Glomerular endothelial cell (primary cell): Measurements from ENCODE around the gene TMEM8B. TPM values are rescaled to one million over a fixed set of nuclear protein-coding genes. Genes with fewer than 3 reads are reported as not detected.

Source experiments
- DNase-seq: peaks from one replicate; pipeline ENCODE4 v3.0.0-alpha.2; 2011; ENCODE audit warnings: low read depth, low spot score; ENCODE audit errors: extremely low read depth
- total RNA-seq: library from RNA; depleted of rRNA; stranded (reverse); fragments of >200 nt; gene quantifications from 2 replicates; pipeline ENCODE4 v1.2.3, GENCODE V29; 2015

TMEM8B gene
- total RNA-seq, 1 donor from 2014 or later: 3.0 TPM

GRCh38 chr9:35810122-35810521 is 18.9 kb upstream of the TMEM8B start:
- DNase-seq: no peak

DNA sequence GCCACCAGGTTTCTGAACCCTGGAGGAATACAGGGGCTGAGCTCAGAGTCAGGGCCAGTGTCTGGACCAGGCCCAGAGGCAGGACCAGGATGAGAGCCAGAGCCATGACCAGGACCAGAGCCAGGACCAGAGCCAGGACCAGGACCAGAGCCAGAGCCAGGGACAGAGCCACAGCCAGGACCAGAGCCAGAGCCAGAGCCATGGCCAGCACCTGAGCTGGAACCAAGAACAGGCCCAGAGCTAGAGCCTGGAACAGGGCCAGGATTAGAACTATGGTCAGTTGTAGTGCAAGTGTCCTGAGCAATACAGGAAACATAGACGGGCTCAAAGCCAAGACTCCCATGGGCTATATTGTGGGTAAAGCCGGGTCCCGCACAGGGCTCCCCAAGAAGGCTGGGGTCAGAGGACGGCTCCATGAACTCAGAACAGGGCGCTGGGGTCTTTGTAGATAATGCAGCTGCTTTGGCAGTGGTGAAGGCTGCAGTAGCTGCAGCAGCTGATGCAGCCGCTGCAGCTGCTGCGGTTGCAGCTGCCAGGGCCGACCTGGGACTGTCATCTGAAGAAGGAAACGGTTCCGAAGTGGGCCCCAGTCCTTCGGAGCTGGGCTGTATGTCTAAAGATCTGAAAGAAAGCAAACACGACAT is 17.5 kb upstream of the TMEM8B start:
- DNase-seq: no peak

- DNase-seq: no peak
Measured at GRCh38 chr9:35812025-35812602, 16.9 kb upstream of the TMEM8B start, which contains the start of gene SPAG8. SPAG8 (minus strand) TSS chr9:35812262; CDS start chr9:35812147, 115 bp downstream.

DNA sequence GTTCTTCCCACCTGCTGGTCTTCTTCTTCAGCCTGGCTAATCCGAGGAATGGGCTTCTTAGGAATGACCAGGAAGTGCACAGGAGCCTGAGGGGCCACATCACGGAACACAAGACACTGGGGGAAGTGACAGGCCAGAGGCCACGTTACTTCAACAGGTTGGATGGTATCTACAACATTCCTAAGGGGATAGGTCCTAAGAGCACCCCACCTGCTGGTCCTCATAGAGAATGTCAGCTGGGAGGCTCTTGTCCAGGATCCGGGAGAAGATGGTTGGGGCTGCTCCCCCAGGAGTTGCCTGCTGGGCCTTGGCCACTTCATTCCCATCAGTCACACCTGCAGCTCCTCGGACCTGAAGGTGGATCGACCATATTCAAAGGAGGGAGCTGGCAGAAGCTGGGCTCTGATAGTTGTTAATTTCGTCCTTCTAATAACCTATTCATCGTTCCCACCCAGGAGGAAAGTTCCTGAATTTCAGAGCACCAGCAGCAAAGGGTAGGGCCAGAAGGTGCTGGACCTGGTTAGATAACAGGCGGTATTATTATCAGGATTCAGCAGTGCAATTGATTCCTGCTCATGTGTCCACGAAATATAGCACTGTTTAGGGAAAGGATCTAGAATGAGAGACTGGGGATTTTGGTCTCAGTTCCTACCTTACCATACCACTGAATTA is 15.5 kb upstream of the TMEM8B start:
- DNase-seq: no peak

GRCh38 chr9:35814106-35814840 is 14.8 kb upstream of the TMEM8B start:
- DNase-seq: no peak

GRCh38 chr9:35814841-35815543 is 14.0 kb upstream of the TMEM8B start, which contains the start of gene HINT2:
HINT2 (minus strand) TSS chr9:35815042; CDS start chr9:35814979, 63 bp downstream.
- DNase-seq: peak; percentile 99

DNA sequence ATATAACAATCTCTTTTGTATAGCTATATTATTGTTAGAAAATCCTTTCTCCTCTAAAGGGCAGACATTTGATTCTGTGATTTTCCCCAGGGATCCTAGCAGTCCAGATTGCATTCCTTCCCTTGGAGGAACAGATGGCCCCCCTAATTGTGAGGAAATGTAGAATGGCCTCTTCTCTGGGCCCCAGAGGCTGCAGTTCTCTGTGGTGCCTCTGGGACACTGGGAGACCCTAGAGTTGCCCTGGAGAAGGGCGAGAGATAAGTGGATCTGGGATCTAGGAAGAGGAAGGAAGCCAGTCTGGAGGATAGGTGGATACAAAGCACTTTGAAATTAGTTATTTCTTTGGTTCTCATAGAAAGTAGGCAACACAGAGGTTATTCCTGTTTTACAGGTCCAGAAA is 12.3 kb upstream of the TMEM8B start:
- DNase-seq: no peak

DNA sequence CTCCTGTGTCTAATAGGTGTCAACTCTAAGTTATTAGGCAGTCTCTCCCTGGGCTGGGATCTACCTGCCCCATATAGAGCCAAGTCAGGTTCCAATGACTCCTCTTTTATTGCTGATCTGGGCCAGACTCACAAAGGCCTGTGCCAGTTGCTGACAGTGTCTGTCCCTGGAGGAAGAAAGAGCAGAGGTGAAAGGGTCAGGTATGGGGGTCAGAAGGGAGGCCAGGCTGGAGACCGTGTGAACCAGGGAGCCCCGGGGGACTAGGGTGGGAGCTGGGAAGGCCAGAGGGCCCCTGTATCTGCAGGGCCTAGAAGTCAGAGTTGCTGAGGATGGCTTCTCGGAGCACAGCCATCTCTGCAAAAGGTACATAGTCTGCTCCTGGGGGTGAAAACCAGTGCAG is 10.7 kb upstream of the TMEM8B start:
- DNase-seq: no peak

- no peak for DNase-seq
Measured at GRCh38 chr9:35820076-35820475, 9.0 kb upstream of the TMEM8B start.

- DNase-seq: no peak
Measured at GRCh38 chr9:35822926-35823325, 6.1 kb upstream of the TMEM8B start.

- no peak for DNase-seq
Measured at GRCh38 chr9:35826071-35826701, 2.8 kb upstream of the TMEM8B start.

GRCh38 chr9:35827486-35827885 is 1.5 kb upstream of the TMEM8B start:
- no peak for DNase-seq

- DNase-seq: no peak
Measured at GRCh38 chr9:35828716-35829083, 328 bp upstream of the TMEM8B start, which contains the start of gene FAM221B. FAM221B (minus strand) TSS chr9:35828732; CDS start chr9:35826161, 2,571 bp downstream.

DNA sequence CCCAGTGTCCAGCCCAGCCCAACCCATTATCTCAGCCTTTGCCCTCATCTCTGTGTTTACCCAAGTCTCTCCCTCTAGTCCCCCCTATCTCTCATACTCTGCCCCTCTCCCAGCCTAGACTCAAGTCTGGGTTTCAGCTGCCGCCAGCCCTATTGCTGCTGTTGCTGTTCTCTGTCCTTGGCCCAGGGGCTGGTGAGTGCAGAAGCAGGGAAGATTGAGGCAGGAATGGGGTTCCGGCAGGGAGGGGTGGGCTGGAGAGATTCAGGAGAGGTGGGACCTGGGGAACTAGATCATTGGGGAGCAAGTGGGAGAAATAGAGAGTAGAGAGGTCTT is 702 bp downstream of the TMEM8B start:
- DNase-seq: no peak

DNA sequence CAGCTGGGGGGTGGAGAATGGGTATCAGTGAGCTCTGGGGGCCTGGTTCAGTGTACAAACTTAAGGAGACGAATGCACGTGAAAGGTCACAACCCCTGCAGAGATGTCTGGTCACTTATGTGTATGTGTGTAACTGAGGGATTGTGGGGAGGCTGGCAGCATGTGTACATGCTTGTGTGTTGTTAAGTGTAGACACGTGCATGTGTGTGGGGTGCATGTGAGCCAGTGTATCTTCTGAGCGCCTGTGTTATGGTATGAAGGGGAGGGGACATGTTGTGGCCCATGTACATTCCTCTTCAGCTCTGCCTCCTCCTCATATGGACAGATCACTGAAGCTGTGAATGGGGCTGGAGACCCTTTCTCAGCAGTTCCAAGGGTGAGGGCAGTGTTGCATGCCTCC is 2.0 kb downstream of the TMEM8B start:
- DNase-seq: no peak

DNA sequence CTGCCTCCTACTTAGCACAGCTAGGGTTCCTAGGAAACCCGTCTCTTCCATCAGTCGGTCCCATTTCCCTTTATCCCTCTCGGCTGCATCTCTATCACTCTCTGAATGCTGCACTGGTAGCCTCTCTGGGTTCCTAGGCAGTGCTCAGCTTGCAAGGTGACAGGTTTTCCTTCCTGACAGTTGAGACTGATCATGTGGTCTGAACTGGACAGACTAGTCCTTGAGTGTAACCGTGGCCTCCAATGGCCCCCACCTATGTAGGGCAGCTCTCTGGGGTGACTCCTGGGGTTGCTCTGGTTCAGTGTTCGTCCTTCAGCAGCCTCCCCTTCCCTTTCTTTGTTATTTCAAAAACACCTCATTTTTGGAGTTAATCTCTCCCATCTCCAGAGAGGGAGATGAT is 3.8 kb downstream of the TMEM8B start:
- no peak for DNase-seq

DNA sequence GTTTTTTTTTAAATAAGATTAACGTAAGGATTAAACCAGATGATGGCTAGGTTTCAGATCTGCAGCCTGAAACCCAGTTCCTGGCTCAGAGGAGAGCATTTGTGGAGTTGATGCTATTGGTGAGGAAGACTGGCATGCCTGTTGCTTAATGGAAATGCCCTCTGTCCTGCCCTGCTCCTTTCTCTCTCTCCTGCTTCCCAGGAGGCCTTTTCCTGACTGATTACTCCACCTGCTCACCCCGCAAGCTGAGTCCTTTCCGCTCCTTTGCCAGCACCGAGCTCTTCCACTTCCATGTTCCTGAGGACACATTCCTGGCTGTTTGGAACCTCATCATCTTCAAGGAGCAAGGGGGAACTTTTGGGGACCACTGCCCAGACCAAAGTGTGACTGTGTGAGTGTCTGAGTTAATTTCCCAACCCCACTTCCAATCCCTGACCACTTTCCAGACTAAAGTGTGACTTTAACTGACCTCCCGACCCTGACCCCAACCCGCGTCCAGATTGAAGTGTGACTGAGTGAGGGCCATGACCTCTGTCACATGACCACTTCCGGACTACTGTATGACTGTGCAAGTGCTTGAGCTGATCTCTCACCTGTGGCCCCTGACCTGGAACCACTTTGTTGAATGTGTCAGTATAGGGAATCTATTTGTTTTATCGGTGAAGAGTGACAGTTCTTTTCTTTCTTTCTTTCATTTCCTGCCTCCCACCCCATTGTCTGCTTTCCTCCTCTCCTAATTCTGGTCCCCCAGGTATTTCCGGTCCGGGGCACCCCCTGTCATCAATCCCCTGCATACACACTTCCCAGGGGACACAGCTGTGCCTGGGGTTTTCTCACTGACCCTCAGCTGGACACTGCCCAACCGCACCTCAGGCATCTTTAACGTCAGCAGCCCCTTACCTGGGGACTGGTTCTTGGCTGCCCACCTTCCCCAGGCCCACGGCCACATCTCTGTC is 5.5 kb downstream of the TMEM8B start:
- DNase-seq: no peak

- DNase-seq: no peak
Measured at GRCh38 chr9:35835216-35835632, 6.2 kb downstream of the TMEM8B start.

- DNase-seq: no peak
Measured at GRCh38 chr9:35835766-35836165, 6.7 kb downstream of the TMEM8B start.
